Right lobe of liver (tissue), 6 donors: Measurements from ENCODE around the gene MARCHF7. TPM values are rescaled to one million over a fixed set of nuclear protein-coding genes. Genes with fewer than 3 reads are reported as not detected.
"Not testable (repeated sequence)": the region's sequence is repeated elsewhere in the genome, so short reads cannot be mapped to it uniquely, and the experiment has no call there.

ENCODE experiments used
- ATAC-seq, 4 donors: fragments of 200-7000 bp; cut with Tn5 transposase; one replicate each; pipeline ENCODE4 v1.9.1; 2020; ENCODE audit warnings: mild to moderate bottlenecking in 4 of 4, moderate library complexity in 4 of 4
- DNase-seq, 3 donors: peaks; one replicate each; pipeline ENCODE4 v3.0.0-alpha.2; 2020
- H3K27ac ChIP-seq, 3 donors: fragments of 200-600 bp; one replicate each; pipeline ENCODE4 v1.8.0; 2022
- H3K27me3 ChIP-seq, 2 donors: fragments of 200-600 bp; one replicate each; pipeline ENCODE4 v1.8.0; 2022
- H3K36me3 ChIP-seq, 4 donors: fragments of 200-600 bp; sonication (generic) in 1 of 4; one replicate each; pipeline versions ENCODE4 v1.5.1 to v1.8.0; 2017 to 2022; ENCODE audit warnings: control low read depth in 1 of 4
- H3K4me1 ChIP-seq, 4 donors: fragments of 200-600 bp; sonication (generic) in 1 of 4; one replicate each; pipeline versions ENCODE4 v1.5.1 to v1.8.0; 2017 to 2022; ENCODE audit warnings: control low read depth in 1 of 4
- H3K4me3 ChIP-seq, 3 donors: fragments of 200-600 bp; one replicate each; pipeline ENCODE4 v1.8.0; 2022
- H3K9me3 ChIP-seq, 4 donors: fragments of 200-600 bp; sonication (generic) in 1 of 4; one replicate each; pipeline versions ENCODE4 v1.5.1 to v1.8.0; 2017 to 2022; ENCODE audit warnings: control low read depth in 1 of 4
- POLR2A ChIP-seq: fragments of 450-650 bp; IDR thresholded peaks from one replicate; pipeline ENCODE4 v1.6.1; 2017; ENCODE audit warnings: antibody characterized with exemption, mild to moderate bottlenecking
- WGBS: methylation state at CpG from one replicate; pipeline ENCODE4 v1.1.6; 2018; ENCODE audit warnings: low coverage, low lambda C conversion rate; ENCODE audit not compliant: insufficient coverage; ENCODE audit errors: missing lambda C conversion rate; 5-methylcytosine and 5-hydroxymethylcytosine counted together
- intact Hi-C, 2 donors: fragments of 100-400 bp; cut with DNase I; formaldehyde crosslinking; loops; one replicate each; pipeline versions ENCODE4 v1.11.2 to v1.14.1; 2022
- long read RNA-seq: library from polyadenylated mRNA; unstranded; transcript quantifications from one replicate; pipeline ENCODE4 v2.0.0, GENCODE V29; 2019
- total RNA-seq, 6 experiments: library from RNA; depleted of rRNA in 2 of 6; stranded (reverse); fragments of >200 nt in 2 of 6; fragmentation: NEBNext Ultra II Directional in 3 of 6; extraction: Animal tissue kit (Norgen Biotek cat#: 25700) in 3 of 6; gene quantifications; one replicate each; pipeline versions ENCODE4 v1.1.0 to v1.2.4, GENCODE V29; 2016 to 2023
- TF ChIP-seq, protein P1 (sequence below), 4 donors: fragments of 200-600 bp in 3 of 4; fragments of 450-650 bp in 1 of 4; IDR thresholded peaks; one replicate each; pipeline versions ENCODE4 v1.5.1 to v1.8.0; 2016 to 2022; ENCODE audit warnings: antibody characterized with exemption in 4 of 4, mild to moderate bottlenecking in 2 of 4
- donor health status: DM: no; HTN: yes; CAD: no.
- donor health status: DM: no; HTN: no; CAD: no.
- donor health status: DM: no; HTN: no; CAD: no.
- donor health status: DM: no; HTN: yes; CAD: no.
- donor health status: DM: no; HTN: yes; CAD: no.

MARCHF7 gene
- 10 to 100 TPM; 20.1 to 41.2 (median 29.8) TPM for total RNA-seq
- long read RNA-seq, partial matches to known transcripts = 1 of 5 reads
- long read RNA-seq, other reads (novel, unspliced or antisense) = 4 of 5 reads

DNA sequence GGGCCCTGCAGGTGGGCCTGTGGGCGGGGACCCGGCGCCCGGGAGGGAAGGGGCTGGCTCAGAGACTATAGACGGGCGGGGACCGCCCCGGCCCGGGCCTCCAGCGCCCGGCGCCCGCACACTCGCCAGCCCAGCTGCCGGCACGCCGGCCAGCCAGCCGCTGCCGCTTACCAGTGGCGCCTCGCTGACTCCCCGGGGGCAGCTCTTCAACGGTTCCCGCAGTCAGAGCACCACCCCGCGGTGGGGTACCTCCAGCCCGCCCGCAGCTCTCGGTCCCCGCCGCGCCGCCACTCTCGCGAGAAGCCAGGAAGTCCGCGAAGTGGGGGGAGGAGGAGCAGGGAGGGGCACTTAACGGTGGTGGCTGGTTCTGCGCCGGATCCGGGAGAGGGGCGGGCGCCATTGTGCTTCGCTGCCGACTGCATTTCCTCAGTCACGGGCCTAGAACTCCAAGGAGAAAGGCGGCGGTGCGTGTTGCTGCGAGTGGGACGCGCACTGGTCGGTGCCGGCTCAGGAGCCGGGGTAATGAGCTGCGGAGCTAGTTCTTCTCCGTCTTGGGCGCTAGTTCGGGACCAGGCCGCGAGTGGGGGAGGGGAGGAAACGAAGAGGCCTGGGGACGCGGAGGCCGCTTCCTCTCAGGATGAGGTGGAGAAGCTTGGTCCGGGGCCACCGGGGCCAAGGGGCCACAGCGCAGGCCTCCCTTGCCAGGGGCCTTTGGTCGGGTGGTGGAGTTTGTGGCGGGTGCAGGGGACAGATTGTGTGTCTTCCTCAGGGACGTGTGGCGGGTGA is at the start of gene MARCHF7:
Gene MARCHF7 (plus strand): TSS at position 364 of the 786 bp plus-strand sequence. CDS start 16,517 bp downstream, outside the sequence.
- ATAC-seq = peak; percentile 97
- 0% methylated on average over 16 of the region's 72 CpGs for WGBS
- TF ChIP-seq, protein P1, sequence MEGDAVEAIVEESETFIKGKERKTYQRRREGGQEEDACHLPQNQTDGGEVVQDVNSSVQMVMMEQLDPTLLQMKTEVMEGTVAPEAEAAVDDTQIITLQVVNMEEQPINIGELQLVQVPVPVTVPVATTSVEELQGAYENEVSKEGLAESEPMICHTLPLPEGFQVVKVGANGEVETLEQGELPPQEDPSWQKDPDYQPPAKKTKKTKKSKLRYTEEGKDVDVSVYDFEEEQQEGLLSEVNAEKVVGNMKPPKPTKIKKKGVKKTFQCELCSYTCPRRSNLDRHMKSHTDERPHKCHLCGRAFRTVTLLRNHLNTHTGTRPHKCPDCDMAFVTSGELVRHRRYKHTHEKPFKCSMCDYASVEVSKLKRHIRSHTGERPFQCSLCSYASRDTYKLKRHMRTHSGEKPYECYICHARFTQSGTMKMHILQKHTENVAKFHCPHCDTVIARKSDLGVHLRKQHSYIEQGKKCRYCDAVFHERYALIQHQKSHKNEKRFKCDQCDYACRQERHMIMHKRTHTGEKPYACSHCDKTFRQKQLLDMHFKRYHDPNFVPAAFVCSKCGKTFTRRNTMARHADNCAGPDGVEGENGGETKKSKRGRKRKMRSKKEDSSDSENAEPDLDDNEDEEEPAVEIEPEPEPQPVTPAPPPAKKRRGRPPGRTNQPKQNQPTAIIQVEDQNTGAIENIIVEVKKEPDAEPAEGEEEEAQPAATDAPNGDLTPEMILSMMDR (IDR thresholded peaks at IDR 0.05) = peak; percentile 51 to 80 (median 69)
- TF ChIP-seq POLR2A = peak; percentile 97
- Histone ChIP-seq H3K9me3 (no peaks in the 10 kb centered on the region), H3K27ac (peak within 1 kb of the TSS; percentile 91 to 98 (median 97)), H3K4me1 (peaks cover 0 to 27% (median 10%) of the 10 kb centered on the region in 4 donors), H3K27me3 (no peaks in the 10 kb centered on the region), H3K36me3 (peaks cover 0 to 17% (median 3%) of the 10 kb centered on the region in 4 donors), H3K4me3 (peak within 1 kb of the TSS; percentile 73 to 93 (median 90))
- intact Hi-C loops = loop anchor here in 1 of 2 donors (10.0 kb wide), 1 partner anchor 98 kb away; the partner anchor contains the start of gene BAZ2B
- DNase-seq = peak; percentile 97 to 99 (median 98)

GRCh38 chr2:159667423-159667822 is 44.9 kb upstream of the MARCHF7 start:
- intact Hi-C loops, H3K9me3 ChIP-seq, H3K36me3 ChIP-seq, H3K4me3 ChIP-seq, H3K4me1 ChIP-seq, H3K27me3 ChIP-seq, ATAC-seq, H3K27ac ChIP-seq, DNase-seq: not testable (repeated sequence)
- 87% methylated on average over 3 of the region's 3 CpGs for WGBS

DNA sequence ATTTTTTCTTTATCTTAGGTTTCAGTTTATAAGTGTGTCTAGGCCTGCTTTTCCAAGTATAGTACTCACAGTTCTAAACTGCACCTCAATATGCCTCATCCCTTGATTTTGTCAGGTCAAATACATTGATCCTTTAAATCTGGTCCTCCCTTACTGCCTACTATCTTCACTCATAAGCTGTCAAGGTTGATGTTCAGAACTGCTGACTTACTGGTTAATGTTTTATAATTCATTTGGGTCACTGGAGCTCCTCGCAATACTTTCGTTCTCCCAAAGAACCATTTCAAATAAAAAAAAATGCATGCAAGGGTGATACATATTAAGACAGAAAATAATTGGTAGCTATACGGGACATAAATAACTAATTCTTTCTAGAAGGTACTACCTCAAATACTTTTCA is 41.3 kb upstream of the MARCHF7 start:
- Histone ChIP-seq H3K27ac (no peak overlapping the region), H3K9me3 (no peaks in the 10 kb centered on the region), H3K4me1 (peaks cover 0 to 4% (median 0%) of the 10 kb centered on the region in 4 donors), H3K4me3 (peak overlapping the region in 1 of 3 donors; percentile 20), H3K27me3 (no peaks in the 10 kb centered on the region), H3K36me3 (no peaks in the 10 kb centered on the region)
- ATAC-seq = peak; percentile 92 to 94 (median 94)
- 25% methylated on average over 3 of the region's 3 CpGs for WGBS
- TF ChIP-seq POLR2A = no peak
- TF ChIP-seq, protein P1 (IDR thresholded peaks at IDR 0.05) = no peak
- DNase-seq = no peak
- intact Hi-C loops = no loop called here

GRCh38 chr2:159677654-159678053 is 34.7 kb upstream of the MARCHF7 start:
- Histone ChIP-seq H3K36me3 (no peaks in the 10 kb centered on the region), H3K27me3 (no peaks in the 10 kb centered on the region), H3K4me1 (no peaks in the 10 kb centered on the region), H3K9me3 (no peaks in the 10 kb centered on the region), H3K4me3 (no peak overlapping the region), H3K27ac (no peak overlapping the region)
- DNase-seq (no peak), ATAC-seq (no peak)
- 88% methylated on average over 1 of the region's 1 CpG for WGBS
- intact Hi-C loops = no loop called here
- TF ChIP-seq, protein P1 (IDR thresholded peaks at IDR 0.05) = peak in 3 of 4 donors; percentile 21 to 32 (median 24)
- no peak for TF ChIP-seq POLR2A

DNA sequence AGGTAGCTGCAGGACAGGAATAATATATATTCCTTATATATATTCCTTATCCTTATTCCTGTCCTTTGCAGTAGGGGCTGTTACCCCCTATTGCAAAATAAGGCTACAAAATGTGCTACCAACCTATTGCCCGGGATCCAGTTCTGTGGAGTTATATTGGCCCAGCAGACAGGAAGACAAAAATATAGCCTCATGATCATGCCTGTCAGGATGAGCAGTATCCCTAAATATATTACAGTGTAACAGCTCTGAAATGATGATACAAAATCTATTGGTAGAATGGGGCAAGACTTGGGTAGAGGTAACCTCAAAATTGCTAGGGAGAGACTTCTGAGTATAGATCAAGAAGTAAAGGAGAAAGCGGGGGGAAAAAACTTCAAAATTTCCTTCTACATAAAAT is 31.6 kb upstream of the MARCHF7 start:
- H3K27me3 ChIP-seq = no peaks in the 10 kb centered on the region
- H3K36me3 ChIP-seq = no peaks in the 10 kb centered on the region
- ATAC-seq (no peak), DNase-seq (no peak)
- intact Hi-C loops = no loop called here
- WGBS = 100% methylated on average over 2 of the region's 2 CpGs
- no peaks in the 10 kb centered on the region for H3K9me3 ChIP-seq
- no peak overlapping the region for H3K4me3 ChIP-seq
- H3K4me1 ChIP-seq = no peaks in the 10 kb centered on the region
- TF ChIP-seq, protein P1 (IDR thresholded peaks at IDR 0.05) = no peak
- TF ChIP-seq POLR2A = no peak
- H3K27ac ChIP-seq = no peak overlapping the region
